Epithelial cell of proximal tubule (primary cell): Measurements from ENCODE around the gene PDGFD. TPM values are rescaled to one million over a fixed set of nuclear protein-coding genes. Genes with fewer than 3 reads are reported as not detected.

Source experiments
- DNase-seq: peaks from one replicate; pipeline ENCODE4 v3.0.0-alpha.2; 2011; ENCODE audit warnings: low read depth
- H3K4me3 ChIP-seq: 2 replicates; pipeline ENCODE4 v1.5.1; 2011; ENCODE audit warnings: low read depth, mild to moderate bottlenecking, low read length
- total RNA-seq: library from RNA; depleted of rRNA; stranded (reverse); fragments of >200 nt; gene quantifications from 2 replicates; pipeline ENCODE4 v1.2.3, GENCODE V29; 2015
- TF ChIP-seq, protein P1 (sequence below): conservative IDR thresholded peaks from 2 replicates; pipeline ENCODE4 v1.5.1; 2012; ENCODE audit warnings: low read depth, mild to moderate bottlenecking, low read length

Gene PDGFD
- total RNA-seq, 1 donor from 2014 or later, result 3.4 TPM

DNA sequence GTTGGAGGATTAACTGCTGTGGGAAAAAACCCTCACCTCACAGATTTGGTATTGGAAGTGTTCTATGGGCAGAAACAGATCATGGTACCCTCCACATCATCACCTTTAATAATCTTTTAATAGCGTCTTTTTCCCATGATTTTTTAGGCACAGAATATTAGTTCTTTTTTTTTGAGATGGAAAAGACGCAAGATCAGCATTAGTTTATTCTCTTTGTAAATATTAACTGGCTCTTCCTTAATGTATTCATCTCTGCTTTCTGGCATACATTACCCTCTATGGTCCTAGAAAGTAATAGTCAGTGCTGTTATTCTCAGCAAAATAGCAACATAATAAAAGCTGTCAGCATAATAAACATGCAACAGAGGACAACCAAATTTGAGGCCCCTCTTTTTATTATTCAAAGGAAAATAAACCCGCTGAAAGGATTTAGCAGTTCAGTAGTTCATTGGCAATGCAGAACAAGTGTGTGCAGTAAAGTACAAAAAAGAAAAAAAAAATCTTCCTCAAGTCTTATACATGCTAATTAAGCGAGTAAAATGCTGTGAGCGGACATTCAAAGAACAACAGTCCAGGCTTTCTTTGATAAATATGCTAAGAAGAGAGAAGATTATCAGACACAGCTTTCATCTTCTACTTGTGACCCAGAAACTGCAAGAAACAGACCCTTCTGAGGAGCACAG lies 165.0 kb downstream of the PDGFD start:
- TF ChIP-seq, protein P1, sequence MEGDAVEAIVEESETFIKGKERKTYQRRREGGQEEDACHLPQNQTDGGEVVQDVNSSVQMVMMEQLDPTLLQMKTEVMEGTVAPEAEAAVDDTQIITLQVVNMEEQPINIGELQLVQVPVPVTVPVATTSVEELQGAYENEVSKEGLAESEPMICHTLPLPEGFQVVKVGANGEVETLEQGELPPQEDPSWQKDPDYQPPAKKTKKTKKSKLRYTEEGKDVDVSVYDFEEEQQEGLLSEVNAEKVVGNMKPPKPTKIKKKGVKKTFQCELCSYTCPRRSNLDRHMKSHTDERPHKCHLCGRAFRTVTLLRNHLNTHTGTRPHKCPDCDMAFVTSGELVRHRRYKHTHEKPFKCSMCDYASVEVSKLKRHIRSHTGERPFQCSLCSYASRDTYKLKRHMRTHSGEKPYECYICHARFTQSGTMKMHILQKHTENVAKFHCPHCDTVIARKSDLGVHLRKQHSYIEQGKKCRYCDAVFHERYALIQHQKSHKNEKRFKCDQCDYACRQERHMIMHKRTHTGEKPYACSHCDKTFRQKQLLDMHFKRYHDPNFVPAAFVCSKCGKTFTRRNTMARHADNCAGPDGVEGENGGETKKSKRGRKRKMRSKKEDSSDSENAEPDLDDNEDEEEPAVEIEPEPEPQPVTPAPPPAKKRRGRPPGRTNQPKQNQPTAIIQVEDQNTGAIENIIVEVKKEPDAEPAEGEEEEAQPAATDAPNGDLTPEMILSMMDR, result no peak
- H3K4me3 ChIP-seq, result no peak overlapping the region
- no peak for DNase-seq

DNA sequence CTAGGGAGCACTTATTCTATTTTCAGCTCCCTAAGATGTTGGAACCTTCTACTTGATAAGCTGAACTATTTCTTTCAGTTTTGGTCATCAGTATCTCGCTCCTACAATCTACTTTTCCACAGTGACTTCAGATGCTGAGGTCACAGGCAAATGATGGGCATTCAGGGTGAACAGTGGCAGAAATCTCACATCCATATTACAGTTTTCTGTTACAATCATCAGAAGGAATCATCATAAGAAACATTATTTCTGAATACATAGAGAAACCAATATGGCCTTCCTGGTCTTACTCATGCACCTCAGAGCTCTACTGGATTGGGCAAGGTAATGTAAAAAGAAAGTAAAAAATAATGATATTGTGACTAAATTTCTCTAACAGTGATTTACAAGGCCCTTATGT lies 166.9 kb downstream of the PDGFD start:
- TF ChIP-seq, protein P1, result no peak
- H3K4me3 ChIP-seq, result no peak overlapping the region

DNA sequence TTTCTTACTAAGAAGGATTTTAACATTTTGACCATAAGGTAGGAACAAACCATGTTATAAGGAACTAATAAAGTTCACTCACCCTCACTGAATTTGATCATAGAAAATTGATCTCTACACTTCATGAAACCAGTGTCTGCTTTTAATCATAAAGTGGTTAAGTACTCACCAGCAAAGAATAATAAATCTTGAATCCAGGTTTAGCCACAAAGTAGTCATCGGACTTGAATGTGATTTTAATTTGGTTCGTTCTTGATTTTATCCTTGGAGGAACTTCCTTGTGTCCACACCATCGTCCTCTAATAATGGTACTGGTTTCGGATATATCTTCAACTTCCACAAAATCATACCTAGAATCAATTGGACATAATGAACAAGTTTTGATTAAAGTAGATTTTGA lies 168.1 kb downstream of the PDGFD start:
- no peak overlapping the region for H3K4me3 ChIP-seq
- TF ChIP-seq, protein P1, result no peak
- no peak for DNase-seq

More for the DNA sequence above, 166.9 kb downstream of the PDGFD start:
- DNase-seq, result no peak

DNA sequence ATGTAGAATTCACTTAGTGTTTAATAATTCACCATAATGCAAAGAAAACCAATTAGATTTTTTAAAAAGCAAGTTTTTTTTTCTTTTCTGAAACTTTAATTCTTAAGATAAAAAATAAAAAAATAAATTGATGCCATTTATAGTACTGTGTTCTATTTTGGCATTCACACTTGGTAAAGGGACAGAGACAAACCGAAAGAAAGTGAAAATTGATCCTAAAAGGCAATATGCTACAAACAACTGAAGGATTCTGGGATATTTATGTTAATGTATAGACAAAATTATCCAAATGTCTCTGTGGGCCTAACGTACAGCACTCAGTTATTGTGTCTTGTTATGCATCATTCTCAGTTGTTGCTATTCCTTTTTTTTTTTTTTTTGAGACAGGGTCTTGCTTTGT lies 169.4 kb downstream of the PDGFD start:
- TF ChIP-seq, protein P1, result no peak
- H3K4me3 ChIP-seq, result no peak overlapping the region
- no peak for DNase-seq

DNA sequence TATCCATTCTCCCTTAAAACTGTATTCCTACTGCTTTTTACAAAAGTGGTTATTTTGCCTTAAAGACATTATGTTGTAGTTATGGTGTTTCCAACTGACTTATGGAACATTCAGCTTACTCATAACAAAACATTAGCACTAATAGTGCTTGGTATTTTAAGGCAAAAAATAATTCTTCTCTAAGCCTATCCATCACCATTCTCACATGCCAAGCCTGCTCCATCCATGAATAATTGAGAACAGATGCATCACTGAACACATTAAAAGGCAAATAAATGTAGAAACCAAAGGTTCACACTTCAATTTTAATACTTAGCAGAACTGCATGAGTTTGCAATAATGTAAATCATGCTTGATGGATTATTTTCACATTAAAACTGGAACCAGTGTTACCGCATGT lies 169.9 kb downstream of the PDGFD start:
- no peak for DNase-seq
- no peak overlapping the region for H3K4me3 ChIP-seq
- TF ChIP-seq, protein P1, result no peak

DNA sequence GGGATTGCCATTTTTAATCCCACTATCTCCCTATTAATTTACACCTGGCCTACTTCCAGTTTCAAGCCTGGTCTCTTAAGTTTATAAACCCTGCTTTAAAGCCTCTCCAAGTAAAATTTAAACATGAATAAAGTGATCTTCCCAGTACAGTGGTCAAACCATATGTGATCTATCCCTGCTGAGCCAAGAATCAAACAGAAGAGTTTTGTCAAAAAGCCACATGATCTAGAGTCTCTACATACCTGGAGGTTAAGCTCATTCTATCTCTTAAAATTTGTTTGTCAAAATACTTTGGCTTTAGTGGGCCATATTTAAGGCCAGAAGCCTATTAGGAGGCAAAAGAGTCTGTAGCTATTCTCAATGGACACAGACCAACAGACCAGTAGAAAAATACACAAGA lies 170.4 kb downstream of the PDGFD start:
- TF ChIP-seq, protein P1, result no peak
- no peak for DNase-seq
- no peak overlapping the region for H3K4me3 ChIP-seq

DNA sequence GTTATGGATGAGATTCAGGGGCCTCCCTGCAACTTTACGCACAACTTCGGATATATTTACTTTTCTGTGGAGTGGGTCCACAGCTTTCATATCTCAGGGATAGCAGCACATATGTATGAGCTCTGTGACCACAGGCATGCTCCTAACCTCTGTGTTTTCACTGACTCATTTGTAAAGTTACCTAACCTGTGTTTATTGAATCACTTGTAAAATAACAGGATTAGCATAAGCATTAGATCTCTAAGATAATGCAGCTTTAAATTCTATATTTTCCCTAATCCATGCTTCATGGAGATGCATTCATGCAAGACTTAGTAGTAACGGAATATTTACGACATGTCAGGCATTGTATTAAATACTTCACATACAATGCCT lies 175.4 kb downstream of the PDGFD start:
- no peak for DNase-seq
- H3K4me3 ChIP-seq, result no peak overlapping the region
- TF ChIP-seq, protein P1, result no peak
